Germinal center (tissue), 1 donor: ENCODE data around the gene BLTP2.
"Not testable (repeated sequence)": the region's sequence is repeated elsewhere in the genome, so short reads cannot be mapped to it uniquely, and the experiment has no call there.

ENCODE experiments used
- DNase-seq: peaks from one replicate; pipeline ENCODE4 v3.0.0; 2012; ENCODE audit warnings: mixed read lengths, low spot score

BLTP2 gene

GRCh38 chr17:28646039-28646754, 1.2 kb upstream of the BLTP2 start:
- DNase-seq = no peak

- DNase-seq = no peak
These were observed 600 bp upstream of the BLTP2 start for GRCh38 chr17:28645576-28645939.

GRCh38 chr17:28643983-28644786, 773 bp downstream of the BLTP2 start:
- DNase-seq = peak; percentile 69

DNA sequence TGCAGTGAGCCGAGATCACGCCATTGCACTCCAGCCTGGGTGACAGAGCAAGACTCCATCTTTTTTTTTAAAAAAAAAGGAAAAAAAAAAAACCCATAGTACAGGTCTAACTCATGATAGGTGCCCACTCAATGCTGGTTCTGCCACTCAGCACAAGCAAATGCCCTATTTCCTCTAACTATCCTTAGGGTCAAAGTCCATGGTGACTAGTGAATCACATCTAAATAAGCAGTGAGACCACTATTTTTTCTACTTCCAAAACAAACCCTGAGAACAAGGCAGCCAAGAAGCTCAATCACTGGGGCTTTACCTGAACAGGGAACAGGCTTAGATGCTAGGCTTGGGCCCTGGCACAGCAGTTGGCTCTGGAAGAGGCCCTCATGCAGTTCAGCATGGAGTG, 3.4 kb downstream of the BLTP2 start:
- DNase-seq = no peak

- no peak for DNase-seq
These were observed 9.5 kb downstream of the BLTP2 start for GRCh38 chr17:28635506-28635905.

DNA sequence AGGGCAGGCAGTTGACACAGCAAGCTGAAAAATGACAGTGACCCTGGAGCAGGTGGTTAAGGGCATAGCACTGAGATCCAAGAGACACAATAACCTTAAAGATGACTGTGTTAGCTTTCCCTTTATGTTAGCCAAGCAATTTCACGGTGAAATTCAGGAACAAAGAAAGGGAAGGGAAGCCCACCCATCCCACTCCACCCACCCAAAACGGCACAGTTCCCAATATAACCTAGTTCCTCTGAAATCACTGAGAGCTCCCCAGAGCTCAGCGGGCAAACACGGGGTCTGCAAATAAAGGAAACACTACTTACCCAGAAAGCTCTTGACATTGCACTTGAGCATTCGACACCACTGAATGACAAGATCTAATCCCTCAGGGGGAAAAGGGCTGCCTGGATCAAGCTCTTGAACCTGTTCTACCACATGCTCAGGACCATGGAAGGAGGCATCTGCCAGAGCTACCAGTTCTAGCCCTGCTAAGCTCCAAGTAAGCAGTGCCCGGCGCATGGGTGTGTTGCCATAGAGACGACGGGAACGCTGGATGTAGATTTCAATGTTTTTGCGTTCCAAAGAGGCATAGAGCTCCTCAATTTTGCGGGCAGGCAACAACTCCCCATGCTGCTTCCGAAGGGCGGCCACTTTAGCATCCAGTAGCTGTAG, 10.6 kb downstream of the BLTP2 start:
- DNase-seq = no peak

DNA sequence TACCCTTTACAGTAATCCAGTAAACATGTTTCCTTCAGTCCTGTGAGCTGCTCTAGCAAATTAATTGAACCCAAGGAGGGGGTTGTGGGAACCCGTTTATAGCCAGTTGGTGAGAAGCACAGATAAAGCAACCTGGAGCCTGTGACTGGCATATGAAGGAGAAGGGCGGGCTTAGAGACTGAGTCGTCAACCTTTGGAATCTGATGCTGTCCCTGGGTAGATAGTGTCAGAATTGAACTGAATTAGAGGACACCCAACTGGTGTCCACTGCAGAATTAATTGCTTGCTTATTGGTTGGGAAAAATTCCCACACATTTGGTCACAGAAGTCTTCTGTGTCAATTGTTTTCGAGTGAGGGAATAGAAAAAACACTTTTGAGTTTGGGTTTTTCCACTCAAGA, 18.1 kb downstream of the BLTP2 start:
- no peak for DNase-seq

GRCh38 chr17:28624148-28624547, 20.8 kb downstream of the BLTP2 start:
- DNase-seq = no peak

DNA sequence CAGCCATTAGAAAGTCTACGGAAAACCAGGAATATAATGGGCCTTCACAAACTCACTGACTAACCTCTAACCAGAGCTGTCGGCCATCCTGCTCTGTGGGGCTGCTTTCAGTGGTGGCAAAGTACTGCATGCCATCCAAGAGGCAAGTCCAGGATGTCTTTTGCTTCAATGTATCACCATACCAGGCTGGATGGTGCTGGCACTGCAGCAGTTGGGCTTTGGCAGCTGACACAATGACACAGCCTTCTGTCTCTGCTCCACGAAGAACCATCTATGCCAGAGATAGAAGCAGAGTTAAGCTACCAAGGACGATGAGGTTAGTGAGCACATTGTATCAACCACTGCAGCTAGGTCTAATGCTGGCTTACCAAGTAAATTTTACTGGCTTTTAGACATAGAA, 21.3 kb downstream of the BLTP2 start:
- DNase-seq = no peak

DNA sequence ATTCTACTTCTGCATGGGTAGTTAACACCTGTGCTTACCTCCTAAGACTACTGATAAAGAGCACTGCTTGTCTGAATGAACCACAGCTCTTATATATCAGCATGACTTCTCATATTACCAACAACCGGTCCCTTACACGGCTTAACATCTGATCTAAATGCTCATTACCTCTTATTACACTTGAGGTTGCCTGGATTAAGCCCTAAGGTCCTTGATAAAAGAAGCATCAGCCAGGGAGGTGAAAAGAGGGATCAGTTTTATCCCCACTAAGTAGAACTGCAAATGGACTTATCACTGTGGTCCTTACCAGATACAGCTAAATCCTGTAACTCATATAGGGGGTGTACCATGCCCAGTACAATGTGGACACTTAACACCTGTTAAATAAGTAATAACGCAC, 22.8 kb downstream of the BLTP2 start:
- no peak for DNase-seq

DNA sequence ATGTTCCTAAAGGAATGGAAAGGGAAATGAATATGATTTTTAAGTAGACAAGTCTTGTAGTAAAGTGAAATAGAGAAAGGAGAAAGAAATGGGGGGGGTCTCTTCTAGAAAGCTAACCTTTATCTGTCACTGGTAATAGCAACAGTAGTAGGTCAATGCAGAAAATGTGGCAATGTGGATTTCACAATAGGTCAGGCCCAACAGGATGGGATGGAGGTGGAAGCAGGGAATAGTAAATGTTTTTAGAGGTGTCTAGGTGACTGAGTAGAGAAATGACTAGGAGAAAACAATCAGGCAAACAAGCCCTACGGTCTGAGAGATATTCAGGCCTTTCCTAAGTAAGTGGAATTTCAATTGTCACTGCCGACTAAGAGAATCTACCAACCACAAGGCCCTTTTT, 24.9 kb downstream of the BLTP2 start:
- DNase-seq = no peak

- no peak for DNase-seq
These were observed 26.5 kb downstream of the BLTP2 start for GRCh38 chr17:28618464-28618863.

DNA sequence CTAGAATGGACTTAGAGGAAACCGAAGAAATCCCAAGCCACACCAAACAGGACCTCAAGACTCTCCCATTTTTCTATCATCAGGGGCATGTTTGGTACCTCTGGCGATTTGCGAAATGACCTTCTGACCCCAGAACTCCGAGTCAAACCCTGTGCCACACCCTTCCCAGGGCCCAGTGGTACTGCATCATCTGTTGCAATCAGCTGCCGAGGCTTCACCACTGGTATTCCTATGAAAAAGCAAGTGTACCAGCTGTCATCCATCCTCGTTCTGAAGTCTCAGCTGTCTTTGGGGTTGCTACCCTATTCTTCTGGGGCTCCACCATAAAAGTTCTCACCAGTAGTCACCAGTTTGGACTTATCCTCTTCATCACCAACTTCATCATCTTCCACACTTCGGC, 28.7 kb downstream of the BLTP2 start:
- no peak for DNase-seq

DNA sequence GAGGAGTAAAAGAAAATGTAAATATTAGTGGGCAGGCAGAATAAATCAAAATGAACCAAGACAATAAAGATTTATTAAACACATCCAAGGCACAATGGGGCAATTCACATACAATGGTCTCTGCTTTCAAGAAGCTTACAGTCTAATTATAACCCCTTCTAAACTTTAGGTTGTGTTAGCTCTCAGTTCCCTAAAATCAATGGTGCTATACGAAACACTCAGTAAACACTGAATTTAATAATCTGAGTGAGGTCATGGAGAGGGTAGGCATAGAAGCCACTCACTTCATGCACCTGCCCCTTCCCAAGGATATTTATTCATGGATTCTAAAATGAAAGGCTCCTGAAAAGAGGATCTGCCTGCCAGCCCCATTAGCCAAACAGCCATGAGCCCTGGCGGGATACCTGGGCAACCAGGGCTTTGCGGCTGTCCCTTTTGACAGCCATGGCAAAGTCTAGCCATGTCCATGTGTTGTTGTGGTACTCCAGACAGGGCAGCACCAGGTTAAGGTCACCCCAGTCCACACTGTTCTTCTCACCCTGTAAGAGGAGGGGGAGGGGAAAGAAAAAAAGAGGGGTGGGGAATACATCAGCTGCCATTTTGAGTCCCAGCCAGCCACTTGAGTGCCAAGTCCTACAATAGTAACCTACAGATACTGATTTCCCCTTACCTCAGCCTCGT, 29.6 kb downstream of the BLTP2 start:
- peak; percentile 12 for DNase-seq

DNA sequence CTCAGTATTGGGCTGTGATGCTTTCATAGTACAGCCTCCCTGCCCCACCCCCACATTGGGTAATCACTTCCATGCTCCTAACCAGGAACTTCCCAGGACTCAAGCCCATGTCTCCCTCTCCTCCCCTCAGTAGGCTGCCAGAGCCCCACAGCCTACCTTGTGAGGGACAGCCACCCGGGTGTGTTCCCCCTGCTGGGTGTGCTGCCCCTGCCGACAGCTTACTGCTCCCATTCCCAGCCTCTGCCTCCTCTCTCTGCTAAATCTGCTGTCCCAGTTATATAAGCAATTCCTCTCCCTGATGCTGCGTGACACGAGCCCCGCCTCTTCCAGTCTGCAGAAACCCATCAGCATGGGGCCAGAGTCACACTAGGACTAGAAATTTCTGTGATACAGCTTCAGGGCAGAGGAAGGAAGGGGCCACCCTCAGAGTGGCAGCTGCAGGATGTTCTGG, 31.0 kb downstream of the BLTP2 start, which contains the start of gene RSKR:
Gene RSKR, minus strand, starts transcription at position 255 of the 451 bp plus-strand sequence. Its CDS starts 24 bp downstream, at position 231.
- no peak for DNase-seq

GRCh38 chr17:28612936-28613872, 31.8 kb downstream of the BLTP2 start:
- peak; percentile 31 for DNase-seq

DNA sequence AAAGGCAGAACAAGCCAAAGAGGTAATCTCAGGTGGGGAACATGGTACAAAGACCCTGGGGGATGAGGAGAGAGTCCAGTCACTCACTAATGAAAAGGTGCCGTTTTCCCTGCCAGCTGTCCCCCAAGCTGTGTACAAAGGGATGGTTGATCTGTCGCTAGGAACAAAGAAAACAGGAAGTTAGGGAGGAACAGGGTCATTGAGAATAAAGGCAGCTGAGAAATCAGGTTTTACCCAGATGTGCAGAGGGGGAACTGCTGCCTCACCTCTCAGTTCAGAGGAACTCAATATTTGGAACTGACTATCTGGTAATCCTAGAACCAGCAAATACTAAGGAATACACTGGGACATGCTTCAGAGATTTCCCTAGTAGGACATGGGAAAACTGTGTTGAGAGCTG, 32.4 kb downstream of the BLTP2 start:
- peak; percentile 18 for DNase-seq

DNA sequence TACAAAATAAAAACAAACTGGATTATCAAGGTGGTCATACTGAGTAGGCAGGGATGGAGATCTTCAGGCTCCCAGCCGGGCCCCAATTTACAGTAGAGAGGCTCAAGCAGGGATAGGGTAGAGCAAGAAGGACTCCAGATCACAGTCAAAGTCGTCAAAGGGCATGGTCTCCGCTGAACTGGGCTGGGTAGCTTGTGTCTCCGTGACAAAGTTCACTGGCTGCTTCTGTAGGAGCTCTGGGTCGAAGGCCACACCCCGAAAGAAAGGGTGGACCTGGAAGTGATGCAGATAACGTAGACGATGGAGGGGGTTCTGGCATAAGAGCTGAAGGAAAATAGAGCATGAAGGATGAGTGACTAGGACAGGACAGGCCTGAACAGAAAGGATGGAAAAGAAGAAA, 34.6 kb downstream of the BLTP2 start:
- no peak for DNase-seq

- not testable (repeated sequence) for DNase-seq
These were observed 40.9 kb downstream of the BLTP2 start for GRCh38 chr17:28604031-28604430.

GRCh38 chr17:28599311-28600184, 45.4 kb downstream of the BLTP2 start:
- DNase-seq = peak; percentile 65
